Type B pancreatic cell (in vitro differentiated cells): Measurements from ENCODE around the gene TBC1D1. TPM values are rescaled to one million over a fixed set of nuclear protein-coding genes. Genes with fewer than 3 reads are reported as not detected.

Experiments
- DNase-seq: peaks from one replicate; pipeline ENCODE4 v3.0.0; 2021; ENCODE audit warnings: mixed read lengths; ENCODE audit not compliant: unreplicated experiment; ENCODE audit errors: extremely low spot score
- H3K27ac Mint-ChIP-seq: 2 replicates; pipeline ENCODE4 v1.8.0; 2021; ENCODE audit warnings: mild to moderate bottlenecking, mixed read lengths
- H3K27me3 Mint-ChIP-seq: 2 replicates; pipeline ENCODE4 v1.8.0; 2021; ENCODE audit warnings: mixed read lengths
- H3K36me3 Mint-ChIP-seq: 2 replicates; pipeline ENCODE4 v1.8.0; 2021; ENCODE audit warnings: mixed read lengths
- H3K4me1 Mint-ChIP-seq: one replicate; pipeline ENCODE4 v1.8.0; 2021; ENCODE audit warnings: mixed read lengths; ENCODE audit not compliant: unreplicated experiment
- H3K4me3 Mint-ChIP-seq: 2 replicates; pipeline ENCODE4 v1.8.0; 2021; ENCODE audit warnings: mild to moderate bottlenecking, mixed read lengths
- H3K9me3 Mint-ChIP-seq: 2 replicates; pipeline ENCODE4 v1.8.0; 2021; ENCODE audit warnings: mixed read lengths
- CTCF ChIP-seq: fragments of 200-600 bp; sonication (generic); conservative IDR thresholded peaks from 2 replicates; pipeline ENCODE4 v1.5.0; 2021; ENCODE audit warnings: antibody characterized with exemption, mild to moderate bottlenecking
- total RNA-seq: library from RNA; stranded (reverse); gene quantifications from 2 replicates; pipeline ENCODE4 v1.2.1, GENCODE V29; 2021; ENCODE audit warnings: low replicate concordance

The TBC1D1 gene
- total RNA-seq, 1 donor from 2014 or later, result 110 TPM

- H3K4me3 Mint-ChIP-seq, result no peak overlapping the region
- H3K27me3 Mint-ChIP-seq, result peaks cover 4% of the 10 kb centered on the region
- H3K36me3 Mint-ChIP-seq, result no peaks in the 10 kb centered on the region
- H3K27ac Mint-ChIP-seq, result no peak overlapping the region
- no peak for TF ChIP-seq CTCF
- DNase-seq, result no peak
- peaks cover 5% of the 10 kb centered on the region for H3K4me1 Mint-ChIP-seq
- H3K9me3 Mint-ChIP-seq, result no peaks in the 10 kb centered on the region
Observed at GRCh38 chr4:37905533-37906169, 14.8 kb downstream of the TBC1D1 start.

- peaks cover 3% of the 10 kb centered on the region for H3K27me3 Mint-ChIP-seq
- H3K4me1 Mint-ChIP-seq, result peaks cover 5% of the 10 kb centered on the region
- H3K27ac Mint-ChIP-seq, result no peak overlapping the region
- H3K36me3 Mint-ChIP-seq, result no peaks in the 10 kb centered on the region
- no peak for DNase-seq
- H3K4me3 Mint-ChIP-seq, result no peak overlapping the region
- H3K9me3 Mint-ChIP-seq, result no peaks in the 10 kb centered on the region
- TF ChIP-seq CTCF, result no peak
Observed at GRCh38 chr4:37908488-37909331, 17.8 kb downstream of the TBC1D1 start.

- no peaks in the 10 kb centered on the region for H3K9me3 Mint-ChIP-seq
- no peaks in the 10 kb centered on the region for H3K36me3 Mint-ChIP-seq
- H3K4me1 Mint-ChIP-seq, result peaks cover 5% of the 10 kb centered on the region
- no peak overlapping the region for H3K27ac Mint-ChIP-seq
- no peak for DNase-seq
- H3K27me3 Mint-ChIP-seq, result peaks cover 3% of the 10 kb centered on the region
- no peak overlapping the region for H3K4me3 Mint-ChIP-seq
- no peak for TF ChIP-seq CTCF
Observed at GRCh38 chr4:37909332-37910090, 18.6 kb downstream of the TBC1D1 start.

GRCh38 chr4:37910091-37910486, 19.2 kb downstream of the TBC1D1 start:
- Mint-ChIP-seq H3K27ac (no peak overlapping the region), H3K9me3 (no peaks in the 10 kb centered on the region), H3K27me3 (peaks cover 3% of the 10 kb centered on the region), H3K4me3 (no peak overlapping the region), H3K4me1 (peaks cover 5% of the 10 kb centered on the region), H3K36me3 (no peaks in the 10 kb centered on the region)
- DNase-seq, result no peak
- TF ChIP-seq CTCF, result no peak

GRCh38 chr4:37914539-37914938, 23.7 kb downstream of the TBC1D1 start:
- H3K9me3 Mint-ChIP-seq, result no peaks in the 10 kb centered on the region
- peaks cover 6% of the 10 kb centered on the region for H3K27me3 Mint-ChIP-seq
- no peak for TF ChIP-seq CTCF
- DNase-seq, result no peak
- H3K36me3 Mint-ChIP-seq, result no peaks in the 10 kb centered on the region
- H3K4me1 Mint-ChIP-seq, result no peaks in the 10 kb centered on the region
- H3K4me3 Mint-ChIP-seq, result no peak overlapping the region
- H3K27ac Mint-ChIP-seq, result no peak overlapping the region
